ENCODE results near the gene GYPE. TPM values are rescaled to one million over a fixed set of nuclear protein-coding genes. Genes with fewer than 3 reads are reported as not detected.
A peak's percentile ranks its signal among the peaks of the same experiment; 100 is the strongest.
"Not testable (repeated sequence)": the region's sequence is repeated elsewhere in the genome, so short reads cannot be mapped to it uniquely, and the experiment has no call there.

GYPE gene
- total RNA-seq, 1 donor from 2014 or later = 0.43 TPM

DNA sequence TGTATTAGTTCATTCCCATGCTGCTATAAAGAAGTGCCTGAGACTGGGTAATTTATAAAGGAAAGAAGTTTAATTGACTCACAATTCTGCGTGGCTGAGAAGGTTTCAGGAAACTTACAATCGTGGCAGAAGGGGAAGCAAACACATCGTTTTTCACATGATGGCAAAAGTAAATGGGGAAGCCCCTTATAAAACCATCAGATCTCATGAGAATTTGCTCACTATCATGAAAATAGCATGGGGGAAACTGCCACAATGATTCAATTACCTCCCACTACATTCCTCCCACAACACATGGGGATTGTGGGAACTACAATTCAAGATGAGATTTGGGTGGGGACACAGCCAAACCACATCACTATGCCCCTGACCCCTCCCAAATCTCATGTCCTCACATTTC, 35.4 kb downstream of the GYPE start:
- DNase-seq (ENCODE audit: low spot score) = not testable (repeated sequence)

DNA sequence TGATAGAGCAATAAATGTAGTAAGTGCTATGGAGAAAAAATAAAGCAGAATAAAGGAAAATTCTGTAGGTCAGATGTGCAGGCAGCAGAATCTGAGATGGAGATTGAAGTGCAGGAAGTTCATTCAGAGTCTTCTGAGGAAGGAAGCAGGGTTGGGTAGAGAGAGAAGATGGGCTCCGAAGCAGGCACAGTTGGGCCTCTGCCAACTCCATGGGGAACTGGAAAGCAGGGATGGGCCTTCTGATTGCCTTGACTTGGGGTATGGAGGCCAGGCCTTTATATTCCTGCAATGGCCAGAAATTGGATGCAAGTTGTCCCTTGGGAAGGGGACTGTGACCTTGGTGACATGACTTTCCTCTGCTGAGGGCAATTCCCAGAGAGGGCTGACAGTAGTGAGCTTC, 42.6 kb downstream of the GYPE start:
- not testable (repeated sequence) for DNase-seq (ENCODE audit: low spot score)

DNA sequence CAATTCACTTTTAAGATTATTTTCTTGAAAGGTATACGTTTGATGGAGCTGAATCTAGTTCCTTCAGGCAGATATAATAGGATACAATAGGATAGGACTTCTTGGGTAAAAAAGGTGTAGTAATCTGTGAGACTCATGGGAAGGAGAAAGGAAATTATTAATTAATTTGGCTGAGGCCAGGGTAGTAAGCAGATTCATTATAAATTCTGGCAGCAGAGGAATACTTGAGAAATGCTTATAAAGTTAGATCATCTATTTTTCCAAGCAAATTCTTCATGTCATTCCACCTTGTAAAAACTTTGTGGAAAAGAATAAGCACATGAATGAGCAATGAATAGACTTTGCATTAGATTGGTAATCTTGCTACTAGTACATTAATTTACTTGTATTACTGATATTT, 46.9 kb downstream of the GYPE start:
- DNase-seq (ENCODE audit: low spot score) = no peak

DNA sequence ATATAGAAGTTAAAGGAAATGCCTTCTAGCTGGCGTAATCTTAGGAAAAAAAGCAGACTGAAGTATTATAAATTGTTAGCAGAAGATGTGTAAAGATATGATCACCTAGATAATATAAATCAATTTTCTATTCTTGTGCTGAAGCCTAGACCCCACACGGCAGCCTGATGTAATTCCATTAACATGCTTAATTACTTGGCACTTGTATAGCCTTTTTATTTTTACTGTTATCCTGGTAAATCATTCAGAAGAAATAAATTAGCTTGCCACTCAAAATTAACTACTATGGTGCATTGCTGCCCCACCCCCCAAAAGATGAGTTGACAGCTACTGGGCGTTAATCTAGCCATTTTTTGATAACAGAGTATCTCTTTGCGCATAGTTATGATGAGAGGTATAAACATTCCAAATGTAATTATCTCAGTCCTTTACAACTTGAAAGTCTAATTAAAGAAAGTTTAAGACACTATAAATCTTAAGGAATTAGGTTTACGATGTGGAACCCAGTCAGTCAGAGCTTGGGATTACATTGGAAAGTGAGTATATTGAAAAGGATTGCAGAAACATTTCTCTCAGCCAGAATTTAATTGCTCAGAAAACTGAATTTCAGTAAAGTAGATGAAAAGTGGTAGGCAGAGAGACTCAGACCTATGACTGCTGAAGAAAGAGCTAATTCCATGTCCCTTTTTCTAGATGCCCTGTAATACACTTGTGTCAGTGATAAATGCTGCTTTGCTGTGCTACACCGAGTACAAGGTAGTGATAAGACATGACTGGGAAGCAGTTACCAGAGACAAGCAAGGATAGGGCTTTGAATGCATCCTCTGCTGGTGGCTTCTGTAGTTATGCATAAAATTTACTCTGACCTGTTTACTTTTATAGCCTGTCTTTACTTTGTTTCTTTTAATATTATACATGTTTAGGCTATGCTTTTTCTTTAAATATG, 47.7 kb downstream of the GYPE start:
- DNase-seq (ENCODE audit: low spot score) = not testable (repeated sequence)

DNA sequence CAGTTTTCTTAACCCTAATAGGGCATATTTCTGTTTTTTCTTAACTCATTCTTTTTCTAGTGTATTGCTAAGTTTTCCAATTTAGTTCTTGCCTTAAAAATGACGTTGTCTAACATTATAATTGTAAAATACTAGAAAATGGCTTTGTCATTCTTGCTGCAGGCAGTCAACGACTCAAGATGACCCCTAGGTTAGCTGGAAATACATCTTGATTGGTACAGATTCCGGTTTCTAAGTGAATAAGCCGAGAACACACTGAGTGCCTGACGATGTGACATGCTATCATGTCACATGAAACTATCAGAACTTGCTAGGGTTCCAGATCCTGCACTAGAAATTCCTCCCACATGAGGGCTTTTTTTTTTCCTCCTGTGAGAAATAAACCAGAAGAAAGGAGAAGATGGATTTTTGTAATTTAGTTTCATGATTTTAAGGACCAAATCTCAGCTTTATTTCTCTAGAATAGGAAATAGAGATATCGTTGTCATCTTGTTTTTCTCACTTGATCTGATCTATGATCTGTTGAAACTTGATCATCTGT, 49.3 kb downstream of the GYPE start:
- not testable (repeated sequence) for DNase-seq (ENCODE audit: low spot score)

DNA sequence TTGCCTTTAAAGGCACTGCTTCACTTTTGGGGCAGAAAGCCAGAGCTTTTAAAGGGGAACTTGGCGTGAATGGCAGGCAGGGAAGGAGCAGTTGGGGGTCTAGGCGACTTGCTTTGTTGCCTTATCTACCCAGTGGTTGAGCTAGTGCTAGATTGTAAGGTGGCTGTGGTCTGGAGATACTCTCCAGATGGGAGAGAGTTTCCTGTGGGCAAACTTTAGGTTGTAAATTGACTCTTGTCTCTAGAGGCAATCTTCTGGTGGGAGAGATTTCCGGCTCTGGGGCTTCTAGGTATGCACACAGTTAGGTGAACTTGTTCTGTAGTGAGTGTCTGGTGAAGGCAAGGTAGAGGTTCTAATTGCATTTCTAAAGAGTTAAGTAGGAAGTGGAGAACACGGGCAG, 50.7 kb downstream of the GYPE start:
- DNase-seq (ENCODE audit: low spot score) = not testable (repeated sequence)

DNA sequence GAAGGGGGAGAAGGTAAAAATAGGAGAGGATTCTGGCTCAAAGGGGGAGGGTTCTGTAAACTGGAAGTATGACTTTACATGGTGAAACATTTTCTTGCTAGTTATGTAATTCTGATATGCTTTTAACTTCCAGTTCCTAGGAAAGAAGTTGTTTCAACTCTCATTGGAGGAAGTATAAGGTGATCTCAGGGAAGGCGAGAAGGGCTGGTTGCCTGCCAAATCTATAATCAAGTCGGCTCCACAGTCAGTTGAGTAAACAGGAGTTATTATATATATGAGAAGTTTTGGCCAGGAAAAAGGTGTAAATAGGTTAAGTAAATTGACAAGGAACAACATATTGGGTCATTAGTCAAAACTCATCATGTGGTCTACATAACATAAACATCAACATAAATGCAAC, 56.1 kb downstream of the GYPE start:
- DNase-seq (ENCODE audit: low spot score) = peak; percentile 36

DNA sequence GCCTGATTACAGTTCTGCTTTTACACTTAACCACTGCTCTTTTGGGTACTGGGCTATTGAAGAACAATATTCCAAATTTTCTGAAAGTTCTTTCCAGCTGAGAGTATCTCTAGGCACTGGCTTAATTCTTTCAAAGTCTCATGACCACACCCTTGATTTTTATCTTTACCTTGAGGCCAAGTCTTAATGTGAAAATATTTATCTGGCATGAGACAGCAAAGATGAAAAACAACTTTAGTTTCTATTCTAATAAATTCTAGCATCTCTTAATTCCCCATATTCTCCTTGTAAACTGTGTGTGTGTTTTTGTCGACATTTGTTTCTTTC, 61.9 kb downstream of the GYPE start:
- not testable (repeated sequence) for DNase-seq (ENCODE audit: low spot score)

DNA sequence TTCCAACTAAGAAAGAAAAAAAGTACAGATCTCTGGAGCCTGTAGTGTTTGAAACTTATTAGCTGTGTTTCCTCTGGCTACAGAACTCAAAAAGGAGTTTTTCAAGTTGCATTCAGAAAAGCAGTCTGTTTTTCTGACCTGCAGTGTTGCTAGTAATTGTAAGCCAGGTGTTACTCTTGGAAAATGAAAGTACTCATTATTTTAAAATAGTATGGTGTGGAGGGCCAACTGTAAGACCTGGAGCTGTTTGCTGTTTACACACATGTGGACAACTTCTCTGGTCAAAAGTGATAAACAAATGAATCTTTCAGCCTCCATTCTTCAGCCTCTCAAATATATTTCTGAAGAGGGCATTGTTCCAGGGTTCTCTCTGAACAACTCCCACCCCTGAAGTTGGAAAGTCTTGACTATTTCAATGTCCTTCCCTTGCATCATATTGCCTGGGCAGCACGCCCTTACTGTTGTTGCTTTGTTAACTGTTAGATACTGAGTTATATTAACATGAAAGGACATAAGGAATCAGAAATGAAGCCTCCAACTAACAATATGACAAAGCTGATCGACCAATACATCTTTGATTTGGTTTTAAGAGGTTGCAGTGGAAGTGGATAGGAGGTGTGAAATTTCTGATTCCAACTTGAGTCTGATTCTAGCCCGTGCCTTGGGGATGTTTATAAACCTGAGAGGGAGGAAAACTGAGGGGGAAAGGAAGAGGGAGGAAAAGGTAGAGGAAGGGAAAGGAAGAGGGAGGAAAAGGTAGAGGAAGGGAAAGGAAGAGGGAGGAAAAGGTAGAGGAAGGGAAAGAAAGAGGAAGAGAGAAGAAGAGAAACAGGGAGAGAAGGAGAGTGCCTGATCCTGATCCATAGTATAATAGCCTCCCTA, 62.5 kb downstream of the GYPE start:
- DNase-seq (ENCODE audit: low spot score) = not testable (repeated sequence)

DNA sequence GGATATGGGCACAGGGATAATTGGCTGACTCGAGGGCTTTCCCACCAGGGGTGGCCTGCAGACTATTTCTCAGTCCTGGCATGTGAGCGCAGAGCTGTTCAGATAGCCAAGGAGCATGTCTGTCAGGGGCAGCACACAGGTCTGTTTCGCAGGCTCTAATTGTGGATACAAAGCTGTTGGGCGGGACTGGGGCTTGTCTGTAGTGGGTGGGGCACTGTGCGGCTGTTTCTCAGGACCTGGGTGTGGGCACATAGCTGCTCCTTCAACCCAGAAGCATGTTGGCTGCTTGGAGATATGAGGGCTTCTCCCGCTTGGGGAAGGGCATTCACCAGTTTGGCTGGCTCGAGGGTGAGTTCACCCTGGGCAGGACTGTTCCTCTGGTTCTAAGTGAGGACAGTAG, 65.9 kb downstream of the GYPE start:
- not testable (repeated sequence) for DNase-seq (ENCODE audit: low spot score)

DNA sequence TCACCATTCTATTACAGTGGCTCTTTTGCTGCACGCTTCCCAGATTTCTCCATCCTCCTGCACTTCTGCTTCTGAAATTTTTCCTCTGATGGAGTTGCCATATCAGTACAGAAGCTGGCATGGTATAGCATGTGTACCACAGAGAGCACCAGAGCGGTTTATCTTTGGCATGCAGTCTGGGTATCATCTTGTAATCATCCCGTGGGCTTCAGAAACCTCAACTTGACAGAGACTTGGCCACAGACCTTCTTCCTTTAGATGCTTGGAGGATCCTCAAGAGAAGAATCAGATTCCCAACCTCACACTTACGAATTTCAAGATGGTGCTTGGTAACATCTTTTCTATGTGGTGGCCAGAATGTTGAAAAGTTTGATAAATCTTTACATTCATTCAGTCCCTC, 71.2 kb downstream of the GYPE start:
- DNase-seq (ENCODE audit: low spot score) = not testable (repeated sequence)

DNA sequence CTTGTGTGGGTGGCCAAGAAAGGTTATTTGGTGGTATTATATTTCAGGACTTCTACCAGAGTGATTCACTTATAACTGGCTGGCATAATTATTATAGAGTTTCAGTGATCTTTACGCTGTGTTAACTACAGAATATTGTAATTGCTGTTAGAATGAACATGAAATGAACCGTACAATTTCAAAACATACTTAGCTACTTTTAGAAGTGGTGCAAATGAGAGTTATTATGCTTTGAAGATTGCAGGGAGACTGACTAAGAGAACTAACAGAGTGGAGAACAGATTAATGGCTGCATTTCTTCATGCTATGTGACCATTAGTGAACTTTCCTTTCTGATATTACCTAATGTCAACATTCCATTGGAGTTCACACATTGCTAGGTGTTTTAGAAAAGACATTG, 71.7 kb downstream of the GYPE start:
- not testable (repeated sequence) for DNase-seq (ENCODE audit: low spot score)

DNA sequence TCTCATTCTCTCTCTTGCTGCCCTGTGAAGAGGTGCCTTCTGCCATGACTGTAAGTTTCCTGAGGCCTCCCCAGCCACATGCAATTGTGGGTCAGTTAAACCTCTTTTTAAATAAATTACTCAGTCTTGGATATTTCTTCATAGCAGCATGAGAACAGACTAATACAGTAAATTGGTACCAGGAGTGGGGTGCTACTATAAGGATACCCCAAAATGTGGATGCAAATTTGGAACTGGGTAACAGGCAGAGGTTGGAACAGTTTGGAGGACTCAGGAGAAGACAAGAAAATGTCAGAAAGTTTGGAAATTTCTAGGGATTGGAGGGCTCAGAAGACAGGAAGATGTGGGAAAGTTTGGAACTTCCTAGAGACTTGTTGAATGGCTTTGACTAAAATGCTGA, 74.8 kb downstream of the GYPE start:
- DNase-seq (ENCODE audit: low spot score) = not testable (repeated sequence)

DNA sequence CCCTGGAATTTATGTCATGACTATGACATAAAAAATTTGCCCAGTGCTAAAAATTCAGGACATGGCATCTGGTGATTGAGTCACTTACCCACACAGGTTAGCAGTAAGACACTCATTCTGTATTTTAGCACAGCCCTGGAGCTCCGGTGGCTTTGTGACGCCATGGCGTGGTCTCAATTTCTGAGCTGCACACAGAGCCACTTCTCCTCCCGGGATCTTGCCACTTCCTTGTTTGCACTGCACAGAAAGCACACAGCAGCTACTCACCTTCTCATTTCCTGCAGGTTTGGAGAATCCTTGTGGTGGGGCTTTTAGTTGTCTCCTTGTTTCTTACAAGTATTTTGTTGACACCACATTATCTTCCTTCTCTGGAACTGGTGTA, 76.1 kb downstream of the GYPE start:
- peak; percentile 39 for DNase-seq (ENCODE audit: low spot score)

Other genes with a start within 250 kb of the GYPE start
- gene FREM3, start 204.9 kb downstream of the GYPE start, total RNA-seq = 0.12 TPM
- gene GYPB, start 113.8 kb upstream of the GYPE start, total RNA-seq = not detected
- 0.69 TPM for gene GYPA, start 235.2 kb upstream of the GYPE start, total RNA-seq

All from mucosa of gallbladder (tissue), 1 donor.